Measurements from ENCODE around the gene TBX1. TPM values are rescaled to one million over a fixed set of nuclear protein-coding genes. Genes with fewer than 3 reads are reported as not detected.

TBX1 gene
- total RNA-seq, 1 donor = not detected

- Histone ChIP-seq H3K4me2 (ENCODE audit: insufficient read depth, low read length) (no peak overlapping the region), H3K4me1 (ENCODE audit: insufficient read depth, low read length) (peaks cover 3% of the 10 kb centered on the region), H3K79me2 (ENCODE audit: insufficient read depth, low read length) (no peaks in the 10 kb centered on the region), H3K9me3 (ENCODE audit: low read depth, low read length) (no peaks in the 10 kb centered on the region), H3K4me3 (ENCODE audit: insufficient read depth, low read length) (no peak overlapping the region), H3K27me3 (ENCODE audit: insufficient read depth, low read length) (no peaks in the 10 kb centered on the region), H2AFZ (ENCODE audit: low read length) (no peak overlapping the region), H4K20me1 (ENCODE audit: insufficient read depth, low read length) (peaks cover 12% of the 10 kb centered on the region), H3K27ac (ENCODE audit: low read depth, low read length) (no peak overlapping the region), H3K36me3 (ENCODE audit: insufficient read depth, low read length) (no peaks in the 10 kb centered on the region)
- no peak for TF ChIP-seq CTCF (IDR thresholded peaks at IDR 0.05; ENCODE audit: extremely low read depth, low read depth, low read length)
- DNase-seq (ENCODE audit: insufficient read length, low spot score, missing footprints) = peak; percentile 81
Observed at GRCh38 chr22:19805821-19806212, 45.2 kb downstream of the TBX1 start.

- H3K9me3 ChIP-seq (ENCODE audit: low read depth, low read length) = no peaks in the 10 kb centered on the region
- H3K27ac ChIP-seq (ENCODE audit: low read depth, low read length) = no peak overlapping the region
- TF ChIP-seq CTCF (IDR thresholded peaks at IDR 0.05; ENCODE audit: extremely low read depth, low read depth, low read length) = no peak
Observed at GRCh38 chr22:19806213-19807160, 45.9 kb downstream of the TBX1 start.

GRCh38 chr22:19807161-19807913, 46.8 kb downstream of the TBX1 start:
- H3K4me3 ChIP-seq (ENCODE audit: insufficient read depth, low read length) = no peak overlapping the region
- peaks cover 12% of the 10 kb centered on the region for H4K20me1 ChIP-seq (ENCODE audit: insufficient read depth, low read length)
- H2AFZ ChIP-seq (ENCODE audit: low read length) = no peak overlapping the region
- H3K27ac ChIP-seq (ENCODE audit: low read depth, low read length) = no peak overlapping the region
- no peaks in the 10 kb centered on the region for H3K36me3 ChIP-seq (ENCODE audit: insufficient read depth, low read length)
- H3K4me2 ChIP-seq (ENCODE audit: insufficient read depth, low read length) = no peak overlapping the region
- TF ChIP-seq CTCF (IDR thresholded peaks at IDR 0.05; ENCODE audit: extremely low read depth, low read depth, low read length) = no peak
- no peaks in the 10 kb centered on the region for H3K9me3 ChIP-seq (ENCODE audit: low read depth, low read length)
- DNase-seq (ENCODE audit: insufficient read length, low spot score, missing footprints) = peak; percentile 81
- peaks cover 8% of the 10 kb centered on the region for H3K4me1 ChIP-seq (ENCODE audit: insufficient read depth, low read length)
- H3K27me3 ChIP-seq (ENCODE audit: insufficient read depth, low read length) = no peaks in the 10 kb centered on the region
- no peaks in the 10 kb centered on the region for H3K79me2 ChIP-seq (ENCODE audit: insufficient read depth, low read length)

More at GRCh38 chr22:19806213-19807160, 45.9 kb downstream of the TBX1 start:
- H3K4me2 ChIP-seq (ENCODE audit: insufficient read depth, low read length) = no peak overlapping the region
- no peaks in the 10 kb centered on the region for H3K27me3 ChIP-seq (ENCODE audit: insufficient read depth, low read length)
- H4K20me1 ChIP-seq (ENCODE audit: insufficient read depth, low read length) = peaks cover 12% of the 10 kb centered on the region
- peak; percentile 80 for DNase-seq (ENCODE audit: insufficient read length, low spot score, missing footprints)
- no peaks in the 10 kb centered on the region for H3K79me2 ChIP-seq (ENCODE audit: insufficient read depth, low read length)
- H3K4me1 ChIP-seq (ENCODE audit: insufficient read depth, low read length) = peaks cover 8% of the 10 kb centered on the region
- no peak overlapping the region for H3K4me3 ChIP-seq (ENCODE audit: insufficient read depth, low read length)
- no peaks in the 10 kb centered on the region for H3K36me3 ChIP-seq (ENCODE audit: insufficient read depth, low read length)
- H2AFZ ChIP-seq (ENCODE audit: low read length) = no peak overlapping the region
